HG02678 (cell line): Measurements from ENCODE around the gene SLC8A3.

Source experiments
- ATAC-seq: cut with Tn5 transposase; IDR thresholded peaks from one replicate; pipeline ENCODE4 v1.9.1; 2021; ENCODE audit warnings: mild to moderate bottlenecking, moderate library complexity; ENCODE audit not compliant: unreplicated experiment

Gene SLC8A3

GRCh38 chr14:70073924-70074566 is 114.7 kb downstream of the SLC8A3 start:
- no peak for ATAC-seq

GRCh38 chr14:70069186-70069585 is 119.6 kb downstream of the SLC8A3 start:
- ATAC-seq = no peak

GRCh38 chr14:70067810-70068209 is 120.9 kb downstream of the SLC8A3 start:
- ATAC-seq = no peak

GRCh38 chr14:70064136-70064865 is 124.5 kb downstream of the SLC8A3 start:
- ATAC-seq = no peak

- no peak for ATAC-seq
Measured at GRCh38 chr14:70061108-70061507, 127.6 kb downstream of the SLC8A3 start.

- ATAC-seq = no peak
Measured at GRCh38 chr14:70059545-70059944, 129.2 kb downstream of the SLC8A3 start.

GRCh38 chr14:70057519-70058136 is 131.1 kb downstream of the SLC8A3 start:
- no peak for ATAC-seq

- ATAC-seq = no peak
Measured at GRCh38 chr14:70052990-70053389, 135.8 kb downstream of the SLC8A3 start.

- ATAC-seq = no peak
Measured at GRCh38 chr14:70050136-70050535, 138.6 kb downstream of the SLC8A3 start.

- ATAC-seq = no peak
Measured at GRCh38 chr14:70049605-70050004, 139.1 kb downstream of the SLC8A3 start.

- ATAC-seq = no peak
Measured at GRCh38 chr14:70048313-70048654, 140.5 kb downstream of the SLC8A3 start.

- no peak for ATAC-seq
Measured at GRCh38 chr14:70047598-70048312, 141.0 kb downstream of the SLC8A3 start.

GRCh38 chr14:70045844-70046535 is 142.8 kb downstream of the SLC8A3 start:
- ATAC-seq = no peak

- ATAC-seq = no peak
Measured at GRCh38 chr14:70045310-70045709, 143.4 kb downstream of the SLC8A3 start.

- ATAC-seq = no peak
Measured at GRCh38 chr14:70043001-70043400, 145.8 kb downstream of the SLC8A3 start.

GRCh38 chr14:70036665-70037064 is 152.1 kb downstream of the SLC8A3 start:
- ATAC-seq = no peak

GRCh38 chr14:70034257-70034656 is 154.5 kb downstream of the SLC8A3 start:
- ATAC-seq = no peak

- ATAC-seq = no peak
Measured at GRCh38 chr14:70033561-70033960, 155.2 kb downstream of the SLC8A3 start.

- no peak for ATAC-seq
Measured at GRCh38 chr14:70033116-70033515, 155.6 kb downstream of the SLC8A3 start.

- ATAC-seq = no peak
Measured at GRCh38 chr14:70032447-70032846, 156.3 kb downstream of the SLC8A3 start.

- no peak for ATAC-seq
Measured at GRCh38 chr14:70032016-70032415, 156.7 kb downstream of the SLC8A3 start.
